Hepatocyte (in vitro differentiated cells): ENCODE results near the gene VAV2. TPM values are rescaled to one million over a fixed set of nuclear protein-coding genes. Genes with fewer than 3 reads are reported as not detected.

Experiments
- DNase-seq: peaks from one replicate; pipeline ENCODE4 v3.0.0-alpha.2; 2016; ENCODE audit warnings: low spot score
- H2AFZ ChIP-seq: fragments of 200-600 bp; sonication (generic); 2 replicates; pipeline ENCODE4 v1.6.0; 2016; ENCODE audit warnings: antibody characterized with exemption, mild to moderate bottlenecking
- H3K27ac ChIP-seq: fragments of 200-600 bp; sonication (generic); 2 replicates; pipeline ENCODE4 v1.5.1; 2016; ENCODE audit warnings: mild to moderate bottlenecking
- H3K27me3 ChIP-seq: fragments of 200-600 bp; sonication (generic); 2 replicates; pipeline ENCODE4 v1.6.1; 2016
- H3K36me3 ChIP-seq: fragments of 200-600 bp; sonication (generic); replicated peaks from 2 replicates; pipeline ENCODE4 v1.5.1; 2016; ENCODE audit warnings: low read depth; ENCODE audit not compliant: insufficient read depth
- H3K4me1 ChIP-seq: fragments of 200-600 bp; sonication (generic); 2 replicates; pipeline ENCODE4 v1.5.1; 2016; ENCODE audit warnings: mild to moderate bottlenecking, moderate library complexity; ENCODE audit not compliant: insufficient read depth
- H3K4me2 ChIP-seq: fragments of 200-600 bp; sonication (generic); 2 replicates; pipeline ENCODE4 v1.6.0; 2016
- H3K4me3 ChIP-seq: fragments of 200-600 bp; sonication (generic); 2 replicates; pipeline ENCODE4 v1.5.1; 2016; ENCODE audit warnings: mild to moderate bottlenecking
- H3K79me2 ChIP-seq: fragments of 200-600 bp; sonication (generic); 2 replicates; pipeline ENCODE4 v1.6.0; 2017; ENCODE audit warnings: mild to moderate bottlenecking
- H3K9me2 ChIP-seq: fragments of 200-600 bp; sonication (generic); replicated peaks from 2 replicates; pipeline ENCODE4 v1.6.0; 2017; ENCODE audit warnings: mild to moderate bottlenecking; ENCODE audit not compliant: insufficient read depth
- H3K9me3 ChIP-seq: fragments of 200-600 bp; sonication (generic); 2 replicates; pipeline ENCODE4 v1.5.1; 2016; ENCODE audit warnings: low read depth, mild to moderate bottlenecking
- H4K20me1 ChIP-seq: fragments of 200-600 bp; sonication (generic); 2 replicates; pipeline ENCODE4 v1.6.0; 2016; ENCODE audit warnings: mild to moderate bottlenecking; ENCODE audit not compliant: insufficient read depth, poor library complexity, severe bottlenecking
- EZH2 ChIP-seq: fragments of 200-600 bp; sonication (generic); IDR thresholded peaks from 2 replicates; pipeline ENCODE4 v1.6.1; 2016; ENCODE audit warnings: antibody characterized with exemption, mild to moderate bottlenecking, borderline replicate concordance
- EZH2phosphoT487 ChIP-seq: fragments of 200-600 bp; sonication (generic); IDR thresholded peaks from one replicate; pipeline ENCODE4 v1.6.1; 2018; ENCODE audit warnings: antibody characterized with exemption, mild to moderate bottlenecking, low read depth, moderate library complexity; ENCODE audit not compliant: unreplicated experiment, severe bottlenecking
- WGBS: methylation state at CpG from one replicate; pipeline ENCODE4 v1.1.6; 2016; ENCODE audit warnings: low lambda C conversion rate; ENCODE audit errors: missing lambda C conversion rate; 5-methylcytosine and 5-hydroxymethylcytosine counted together
- polyA plus RNA-seq: library from polyadenylated mRNA; unstranded; fragments of >200 nt; fragmentation: Nextera tagmentation; extraction: Ambion mirVana; gene quantifications from 2 replicates; pipeline ENCODE4 v1.2.1, GENCODE V29; 2016
- total RNA-seq: library from RNA; depleted of rRNA; stranded (reverse); fragments of >200 nt; gene quantifications from 2 replicates; pipeline ENCODE4 v1.2.3, GENCODE V29; 2014
- TF ChIP-seq, protein P1 (sequence below): fragments of 200-600 bp; sonication (generic); IDR thresholded peaks from 2 replicates; pipeline ENCODE4 v1.5.1; 2016; ENCODE audit warnings: antibody characterized with exemption, mild to moderate bottlenecking; ENCODE audit not compliant: poor library complexity

Gene VAV2
- total and polyA plus RNA-seq, 2 experiments from 2014 or later = 24.9 to 27.7 TPM

DNA sequence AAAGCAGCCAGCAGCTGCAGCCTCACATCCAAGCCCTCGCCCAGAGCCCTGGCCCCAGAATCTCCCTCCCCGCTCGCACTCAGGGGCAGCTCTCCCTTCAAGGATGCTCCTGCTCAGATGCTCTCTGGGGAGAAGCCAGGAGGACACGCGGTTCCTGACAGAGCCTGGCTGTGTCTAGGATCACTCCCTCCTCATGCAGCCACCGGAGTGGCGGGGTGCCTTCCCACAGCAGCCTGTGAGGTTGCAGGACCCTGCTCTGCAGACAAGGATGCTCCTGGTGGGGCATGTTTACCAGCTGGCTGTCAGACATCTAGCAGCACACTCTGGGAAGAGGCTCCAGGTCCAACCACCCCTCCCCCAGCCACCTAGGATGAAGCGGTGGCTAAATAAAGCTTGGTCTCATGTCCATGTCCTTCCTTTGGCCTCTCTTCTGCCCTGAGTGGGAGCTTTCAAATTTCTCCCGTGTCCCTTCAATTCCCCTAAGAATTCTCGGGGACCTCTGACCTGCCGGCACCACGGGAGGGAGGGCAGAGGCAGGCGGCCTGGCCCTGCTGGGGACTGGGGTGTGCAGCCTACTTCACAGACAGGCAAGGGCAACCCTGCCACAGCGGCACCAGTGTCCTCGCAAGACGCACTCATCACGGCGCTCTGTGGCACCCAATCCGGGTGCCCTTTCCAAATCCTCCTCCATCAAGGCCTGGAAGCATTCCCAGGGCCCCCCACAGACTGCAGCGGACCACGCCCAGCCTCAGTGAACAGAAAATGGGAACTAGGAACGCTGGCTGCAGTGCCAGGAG lies 165.6 kb downstream of the VAV2 start:
- no peaks in the 10 kb centered on the region for H3K27me3 ChIP-seq
- no peak overlapping the region for H3K4me3 ChIP-seq
- no peaks in the 10 kb centered on the region for H3K9me3 ChIP-seq
- H3K27ac ChIP-seq = no peak overlapping the region
- TF ChIP-seq, protein P1, sequence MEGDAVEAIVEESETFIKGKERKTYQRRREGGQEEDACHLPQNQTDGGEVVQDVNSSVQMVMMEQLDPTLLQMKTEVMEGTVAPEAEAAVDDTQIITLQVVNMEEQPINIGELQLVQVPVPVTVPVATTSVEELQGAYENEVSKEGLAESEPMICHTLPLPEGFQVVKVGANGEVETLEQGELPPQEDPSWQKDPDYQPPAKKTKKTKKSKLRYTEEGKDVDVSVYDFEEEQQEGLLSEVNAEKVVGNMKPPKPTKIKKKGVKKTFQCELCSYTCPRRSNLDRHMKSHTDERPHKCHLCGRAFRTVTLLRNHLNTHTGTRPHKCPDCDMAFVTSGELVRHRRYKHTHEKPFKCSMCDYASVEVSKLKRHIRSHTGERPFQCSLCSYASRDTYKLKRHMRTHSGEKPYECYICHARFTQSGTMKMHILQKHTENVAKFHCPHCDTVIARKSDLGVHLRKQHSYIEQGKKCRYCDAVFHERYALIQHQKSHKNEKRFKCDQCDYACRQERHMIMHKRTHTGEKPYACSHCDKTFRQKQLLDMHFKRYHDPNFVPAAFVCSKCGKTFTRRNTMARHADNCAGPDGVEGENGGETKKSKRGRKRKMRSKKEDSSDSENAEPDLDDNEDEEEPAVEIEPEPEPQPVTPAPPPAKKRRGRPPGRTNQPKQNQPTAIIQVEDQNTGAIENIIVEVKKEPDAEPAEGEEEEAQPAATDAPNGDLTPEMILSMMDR = no peak
- no peak for TF ChIP-seq EZH2
- no peak for TF ChIP-seq EZH2phosphoT487
- no peaks in the 10 kb centered on the region for H4K20me1 ChIP-seq
- WGBS = 88% methylated on average over 21 of the region's 22 CpGs
- peak overlapping the region; percentile 27 for H3K4me2 ChIP-seq
- H2AFZ ChIP-seq = no peak overlapping the region
- no peaks in the 10 kb centered on the region for H3K9me2 ChIP-seq
- peaks cover 5% of the 10 kb centered on the region for H3K79me2 ChIP-seq
- DNase-seq = no peak
- peaks cover 5% of the 10 kb centered on the region for H3K4me1 ChIP-seq
- no peaks in the 10 kb centered on the region for H3K36me3 ChIP-seq

DNA sequence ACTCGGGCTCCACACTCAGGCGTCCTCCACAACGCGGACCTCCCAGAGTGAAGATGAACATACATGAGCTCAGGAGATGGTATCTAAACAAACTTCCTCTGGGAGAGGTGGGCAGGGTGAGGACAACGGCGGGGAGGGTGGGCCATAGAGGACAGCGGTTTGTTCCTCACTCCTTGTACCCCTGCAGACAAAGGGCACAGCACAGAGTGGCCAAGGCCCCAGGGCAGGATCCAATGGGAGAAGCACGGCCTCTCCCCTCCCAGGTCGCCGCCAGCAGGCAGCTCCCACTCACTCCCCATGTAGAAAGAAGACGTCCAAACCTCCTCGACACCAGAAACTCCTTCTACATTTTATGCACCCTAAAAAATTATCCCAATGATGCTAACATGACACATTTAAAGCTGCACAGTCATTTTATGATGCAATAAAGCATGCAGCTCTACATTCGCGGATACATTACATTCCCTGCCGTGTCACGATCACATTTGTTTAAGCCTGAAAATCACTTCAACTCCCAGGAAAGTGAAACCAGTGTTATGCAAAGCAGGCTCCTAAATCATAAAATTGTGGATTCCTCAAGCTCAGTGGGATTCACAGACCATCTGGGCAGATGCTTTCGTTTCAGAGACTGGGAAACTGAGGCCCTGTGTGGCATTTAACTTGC lies 166.4 kb downstream of the VAV2 start:
- 67% methylated on average over 17 of the region's 17 CpGs for WGBS
- TF ChIP-seq EZH2phosphoT487 = no peak
- no peak for TF ChIP-seq EZH2
- TF ChIP-seq, protein P1 = no peak
- Histone ChIP-seq H3K4me1 (peaks cover 5% of the 10 kb centered on the region), H3K4me2 (peak overlapping the region; percentile 27), H3K27ac (no peak overlapping the region), H3K79me2 (peaks cover 3% of the 10 kb centered on the region), H3K36me3 (no peaks in the 10 kb centered on the region), H3K27me3 (no peaks in the 10 kb centered on the region), H3K4me3 (no peak overlapping the region), H2AFZ (no peak overlapping the region), H3K9me3 (no peaks in the 10 kb centered on the region), H4K20me1 (no peaks in the 10 kb centered on the region), H3K9me2 (no peaks in the 10 kb centered on the region)
- DNase-seq = no peak

DNA sequence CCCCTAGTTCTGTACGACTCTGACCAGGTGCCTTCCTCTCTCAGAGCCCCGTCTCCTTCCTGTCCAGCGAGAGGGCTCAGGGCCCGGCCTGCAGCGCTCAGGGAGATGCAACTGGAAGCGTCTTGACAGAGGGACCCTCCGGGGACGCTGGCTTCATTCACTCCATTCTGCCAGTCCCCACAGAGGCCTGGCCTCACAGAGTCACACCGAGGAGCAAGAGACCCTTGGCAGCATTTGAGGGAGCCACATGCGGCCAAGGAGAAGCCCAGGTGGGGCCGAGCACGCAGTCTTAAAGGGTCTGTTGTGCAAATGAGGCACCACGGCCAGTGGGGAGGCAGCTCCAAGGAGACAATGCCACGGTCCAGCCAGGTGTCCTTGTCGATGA lies 167.3 kb downstream of the VAV2 start:
- Histone ChIP-seq H3K27me3 (no peaks in the 10 kb centered on the region), H3K9me3 (no peaks in the 10 kb centered on the region), H3K4me2 (no peak overlapping the region), H3K9me2 (no peaks in the 10 kb centered on the region), H3K79me2 (peaks cover 3% of the 10 kb centered on the region), H2AFZ (no peak overlapping the region), H3K4me1 (peaks cover 5% of the 10 kb centered on the region), H3K27ac (no peak overlapping the region), H3K4me3 (no peak overlapping the region), H3K36me3 (no peaks in the 10 kb centered on the region), H4K20me1 (no peaks in the 10 kb centered on the region)
- no peak for DNase-seq
- no peak for TF ChIP-seq EZH2phosphoT487
- TF ChIP-seq EZH2 = no peak
- TF ChIP-seq, protein P1 = no peak
- WGBS = 94% methylated on average over 12 of the region's 15 CpGs
